Measurements from ENCODE around the gene FZD1. TPM values are rescaled to one million over a fixed set of nuclear protein-coding genes. Genes with fewer than 3 reads are reported as not detected.

Gene FZD1
- 100 to 1,000 TPM in 3 of 4 donors, 10 to 100 TPM in 1; 66.4 to 127 (median 114) TPM for total RNA-seq

- 0 to 1% methylated on average over 22 to 43 of the region's 90 CpGs for WGBS, 2 donors
- peaks cover 10 to 14% of the 10 kb centered on the region in 2 donors for H3K4me1 ChIP-seq
- peak; percentile 98 to 99 for DNase-seq
- H3K27ac ChIP-seq = peak within 1 kb of the TSS; percentile 96 to 99 (median 99)
- no peaks in the 10 kb centered on the region for H3K9me3 ChIP-seq
- H3K4me3 ChIP-seq (replicated peaks in 1 of 3) = peak within 1 kb of the TSS; percentile 72 to 85 (median 76)
- peaks cover 0 to 9% of the 10 kb centered on the region in 2 donors for H3K36me3 ChIP-seq
- intact Hi-C loops (cut with DNase I) = no loop called here
- H3K27me3 ChIP-seq = no peaks in the 10 kb centered on the region
- TF ChIP-seq POLR2A (IDR thresholded peaks at IDR 0.05) = peak in 1 of 2 donors; percentile 95
- TF ChIP-seq, protein P1, sequence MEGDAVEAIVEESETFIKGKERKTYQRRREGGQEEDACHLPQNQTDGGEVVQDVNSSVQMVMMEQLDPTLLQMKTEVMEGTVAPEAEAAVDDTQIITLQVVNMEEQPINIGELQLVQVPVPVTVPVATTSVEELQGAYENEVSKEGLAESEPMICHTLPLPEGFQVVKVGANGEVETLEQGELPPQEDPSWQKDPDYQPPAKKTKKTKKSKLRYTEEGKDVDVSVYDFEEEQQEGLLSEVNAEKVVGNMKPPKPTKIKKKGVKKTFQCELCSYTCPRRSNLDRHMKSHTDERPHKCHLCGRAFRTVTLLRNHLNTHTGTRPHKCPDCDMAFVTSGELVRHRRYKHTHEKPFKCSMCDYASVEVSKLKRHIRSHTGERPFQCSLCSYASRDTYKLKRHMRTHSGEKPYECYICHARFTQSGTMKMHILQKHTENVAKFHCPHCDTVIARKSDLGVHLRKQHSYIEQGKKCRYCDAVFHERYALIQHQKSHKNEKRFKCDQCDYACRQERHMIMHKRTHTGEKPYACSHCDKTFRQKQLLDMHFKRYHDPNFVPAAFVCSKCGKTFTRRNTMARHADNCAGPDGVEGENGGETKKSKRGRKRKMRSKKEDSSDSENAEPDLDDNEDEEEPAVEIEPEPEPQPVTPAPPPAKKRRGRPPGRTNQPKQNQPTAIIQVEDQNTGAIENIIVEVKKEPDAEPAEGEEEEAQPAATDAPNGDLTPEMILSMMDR (IDR thresholded peaks at IDR 0.05) = peak in 2 of 6 experiments; percentile 3 to 29
Observed at GRCh38 chr7:91264046-91264923, at the start of gene FZD1. FZD1 (plus strand) TSS chr7:91264433; CDS start chr7:91264881, 448 bp downstream.

GRCh38 chr7:91226411-91226810 lies 37.8 kb upstream of the FZD1 start:
- intact Hi-C loops (cut with DNase I) = no loop called here
- H3K4me3 ChIP-seq (replicated peaks in 1 of 3) = no peak overlapping the region
- 83 to 86% methylated on average over 2 of the region's 2 CpGs for WGBS, 2 donors
- DNase-seq = no peak
- no peaks in the 10 kb centered on the region for H3K4me1 ChIP-seq
- no peak overlapping the region for H3K27ac ChIP-seq
- no peaks in the 10 kb centered on the region for H3K36me3 ChIP-seq
- no peaks in the 10 kb centered on the region for H3K9me3 ChIP-seq
- H3K27me3 ChIP-seq = no peaks in the 10 kb centered on the region
- no peak for TF ChIP-seq POLR2A (IDR thresholded peaks at IDR 0.05)
- TF ChIP-seq, protein P1 (IDR thresholded peaks at IDR 0.05) = no peak

GRCh38 chr7:91228327-91228726 lies 35.9 kb upstream of the FZD1 start:
- H3K27me3 ChIP-seq = no peaks in the 10 kb centered on the region
- 88 to 92% methylated on average over 2 of the region's 2 CpGs for WGBS, 2 donors
- no peak overlapping the region for H3K27ac ChIP-seq
- H3K4me1 ChIP-seq = no peaks in the 10 kb centered on the region
- no peak for TF ChIP-seq POLR2A (IDR thresholded peaks at IDR 0.05)
- TF ChIP-seq, protein P1 (IDR thresholded peaks at IDR 0.05) = no peak
- no peak overlapping the region for H3K4me3 ChIP-seq (replicated peaks in 1 of 3)
- H3K9me3 ChIP-seq = no peaks in the 10 kb centered on the region
- no peak for DNase-seq
- no peaks in the 10 kb centered on the region for H3K36me3 ChIP-seq
- intact Hi-C loops (cut with DNase I) = no loop called here

DNA sequence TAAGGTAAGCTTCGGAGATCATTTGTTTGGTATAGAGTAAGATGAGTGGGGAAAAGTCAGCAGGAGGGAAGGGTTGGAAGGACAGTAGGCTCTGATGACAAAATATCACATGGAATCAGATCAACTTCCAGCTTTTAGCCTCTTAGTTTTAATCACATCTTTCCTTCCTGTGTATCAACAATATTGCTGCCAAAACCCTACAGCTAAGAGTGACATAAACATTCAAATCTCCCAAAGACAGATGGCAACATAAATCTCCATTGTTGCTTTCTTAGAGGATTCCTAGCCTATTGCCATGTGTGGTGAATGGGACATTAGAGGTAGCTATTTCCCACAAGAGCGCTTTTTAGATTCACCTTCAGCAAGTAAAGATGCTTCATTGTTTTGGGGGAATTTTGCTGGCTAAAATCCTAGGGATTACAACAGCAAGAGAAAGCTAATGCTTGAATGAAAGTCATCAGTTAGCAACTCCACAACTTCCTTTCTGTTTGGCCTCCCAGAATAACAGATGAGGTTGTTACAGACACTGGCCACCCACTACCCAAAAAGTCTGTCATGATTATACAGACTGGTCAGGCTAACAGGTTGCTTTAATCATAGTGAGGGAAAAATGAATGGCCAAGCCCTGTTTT lies 35.2 kb upstream of the FZD1 start:
- no peak overlapping the region for H3K27ac ChIP-seq

More for the DNA sequence above, 35.2 kb upstream of the FZD1 start:
- 92 to 96% methylated on average over 2 of the region's 2 CpGs for WGBS, 2 donors
- H3K36me3 ChIP-seq = no peaks in the 10 kb centered on the region
- H3K9me3 ChIP-seq = no peaks in the 10 kb centered on the region
- no peak overlapping the region for H3K4me3 ChIP-seq (replicated peaks in 1 of 3)
- no peaks in the 10 kb centered on the region for H3K27me3 ChIP-seq
- no peak for DNase-seq
- intact Hi-C loops (cut with DNase I) = no loop called here
- no peak for TF ChIP-seq POLR2A (IDR thresholded peaks at IDR 0.05)
- TF ChIP-seq, protein P1 (IDR thresholded peaks at IDR 0.05) = no peak
- no peaks in the 10 kb centered on the region for H3K4me1 ChIP-seq
